ENCODE data around the gene GINS2.

GINS2 gene

DNA sequence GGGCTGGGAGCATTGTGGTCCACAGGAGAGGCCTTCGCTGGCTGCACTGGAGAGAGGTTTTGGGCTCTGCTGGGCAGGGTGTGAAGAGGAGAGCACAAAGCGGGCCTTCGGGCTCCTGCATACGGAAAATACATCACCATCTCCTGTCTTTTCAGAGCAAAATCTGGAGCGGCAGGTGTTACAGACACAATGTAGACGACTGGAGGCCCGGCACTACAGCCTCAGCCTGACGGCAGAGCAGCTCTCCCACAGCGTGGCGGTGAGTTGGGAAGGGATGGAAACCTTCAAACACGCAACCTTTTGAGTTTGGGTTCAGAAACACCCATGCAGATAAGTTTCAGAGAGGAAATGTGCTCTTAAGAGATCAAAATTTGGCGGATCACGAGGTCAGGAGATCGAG, 17.9 kb downstream of the GINS2 start:
- H2AFZ ChIP-seq (ENCODE audit: low read depth, low read length) = no peak overlapping the region
- H3K14ac ChIP-seq (ENCODE audit: low read length in 2 of 2) = no peak overlapping the region
- H3K27me3 ChIP-seq (ENCODE audit: control insufficient read depth in 1 of 2, insufficient read depth in 1 of 2, low read length in 2 of 2) = no peaks in the 10 kb centered on the region
- H3K4me2 ChIP-seq (ENCODE audit: low read length, poor library complexity, severe bottlenecking) = no peak overlapping the region
- no peak overlapping the region for H2AK5ac ChIP-seq (ENCODE audit: low read length, severe bottlenecking)
- peaks cover 9% of the 10 kb centered on the region for H3K79me1 ChIP-seq (replicated peaks; ENCODE audit: low read length, poor library complexity, severe bottlenecking)
- H3K9ac ChIP-seq (ENCODE audit: low read length) = no peak overlapping the region
- no peaks in the 10 kb centered on the region for H3K9me3 ChIP-seq (ENCODE audit: control insufficient read depth, low read length)
- no peak for DNase-seq
- H3K23ac ChIP-seq (ENCODE audit: low read length in 2 of 2) = no peak overlapping the region
- no peak overlapping the region for H2BK15ac ChIP-seq (ENCODE audit: low read depth, poor library complexity, severe bottlenecking)
- no peak overlapping the region for H4K8ac ChIP-seq (ENCODE audit: low read length)
- WGBS = 94% methylated on average over 14 of the region's 14 CpGs
- H3K27ac ChIP-seq (ENCODE audit: low read length, poor library complexity, severe bottlenecking) = no peak overlapping the region
- no peak overlapping the region for H2BK5ac ChIP-seq (ENCODE audit: low read depth, low read length, poor library complexity, severe bottlenecking)
- no peak overlapping the region for H3K18ac ChIP-seq (ENCODE audit: low read depth in 1 of 2, low read length in 2 of 2)
- H4K91ac ChIP-seq (ENCODE audit: low read length) = no peak overlapping the region
- H3K36me3 ChIP-seq (ENCODE audit: control insufficient read depth in 1 of 2, insufficient read depth in 2 of 2, low read depth in 1 of 2, low read length in 2 of 2) = peaks cover 60 to 97% of the 10 kb centered on the region in 2 experiments
- no peak overlapping the region for H2BK120ac ChIP-seq (ENCODE audit: low read depth, low read length)
- no peak overlapping the region for H3K4me3 ChIP-seq (ENCODE audit: insufficient read depth in 1 of 2, low read depth in 1 of 2, low read length in 2 of 2)
- H2BK12ac ChIP-seq (ENCODE audit: low read length in 2 of 2) = no peak overlapping the region
- peaks cover 7% of the 10 kb centered on the region for H3K4me1 ChIP-seq (ENCODE audit: control insufficient read depth, insufficient read depth, low read depth, low read length)
- H3K4ac ChIP-seq (ENCODE audit: low read depth in 1 of 2, low read length in 2 of 2) = no peak overlapping the region

- H2BK12ac ChIP-seq (ENCODE audit: low read length in 2 of 2) = no peak overlapping the region
- no peak overlapping the region for H3K4me2 ChIP-seq (ENCODE audit: low read length, poor library complexity, severe bottlenecking)
- no peak overlapping the region for H3K4me3 ChIP-seq (ENCODE audit: insufficient read depth in 1 of 2, low read depth in 1 of 2, low read length in 2 of 2)
- whole genome bisulfite sequencing = 98% methylated on average over 10 of the region's 10 CpGs
- no peak overlapping the region for H2BK5ac ChIP-seq (ENCODE audit: low read depth, low read length, poor library complexity, severe bottlenecking)
- DNase-seq = no peak
- no peaks in the 10 kb centered on the region for H3K9me3 ChIP-seq (ENCODE audit: control insufficient read depth, low read length)
- no peak overlapping the region for H2AFZ ChIP-seq (ENCODE audit: low read depth, low read length)
- no peak overlapping the region for H4K91ac ChIP-seq (ENCODE audit: low read length)
- peaks cover 6% of the 10 kb centered on the region for H3K79me1 ChIP-seq (replicated peaks; ENCODE audit: low read length, poor library complexity, severe bottlenecking)
- peak overlapping the region in 1 of 2 experiments; percentile 23 for H3K23ac ChIP-seq (ENCODE audit: low read length in 2 of 2)
- H3K36me3 ChIP-seq (ENCODE audit: control insufficient read depth in 1 of 2, insufficient read depth in 2 of 2, low read depth in 1 of 2, low read length in 2 of 2) = peaks cover 72 to 97% of the 10 kb centered on the region in 2 experiments
- H3K14ac ChIP-seq (ENCODE audit: low read length in 2 of 2) = no peak overlapping the region
- no peaks in the 10 kb centered on the region for H3K27me3 ChIP-seq (ENCODE audit: control insufficient read depth in 1 of 2, insufficient read depth in 1 of 2, low read length in 2 of 2)
- H3K4ac ChIP-seq (ENCODE audit: low read depth in 1 of 2, low read length in 2 of 2) = no peak overlapping the region
- H2BK15ac ChIP-seq (ENCODE audit: low read depth, poor library complexity, severe bottlenecking) = no peak overlapping the region
- no peak overlapping the region for H2BK120ac ChIP-seq (ENCODE audit: low read depth, low read length)
- no peak overlapping the region for H4K8ac ChIP-seq (ENCODE audit: low read length)
- H2AK5ac ChIP-seq (ENCODE audit: low read length, severe bottlenecking) = no peak overlapping the region
- no peak overlapping the region for H3K18ac ChIP-seq (ENCODE audit: low read depth in 1 of 2, low read length in 2 of 2)
- no peak overlapping the region for H3K27ac ChIP-seq (ENCODE audit: low read length, poor library complexity, severe bottlenecking)
- H3K9ac ChIP-seq (ENCODE audit: low read length) = no peak overlapping the region
- peaks cover 4% of the 10 kb centered on the region for H3K4me1 ChIP-seq (ENCODE audit: control insufficient read depth, insufficient read depth, low read depth, low read length)
These were observed 19.9 kb downstream of the GINS2 start for GRCh38 chr16:85668676-85669424.

GRCh38 chr16:85667841-85668413, 20.8 kb downstream of the GINS2 start:
- no peak overlapping the region for H3K4me3 ChIP-seq (ENCODE audit: insufficient read depth in 1 of 2, low read depth in 1 of 2, low read length in 2 of 2)
- peaks cover 80 to 98% of the 10 kb centered on the region in 2 experiments for H3K36me3 ChIP-seq (ENCODE audit: control insufficient read depth in 1 of 2, insufficient read depth in 2 of 2, low read depth in 1 of 2, low read length in 2 of 2)
- no peak overlapping the region for H3K4ac ChIP-seq (ENCODE audit: low read depth in 1 of 2, low read length in 2 of 2)
- no peak overlapping the region for H3K23ac ChIP-seq (ENCODE audit: low read length in 2 of 2)
- no peak overlapping the region for H3K18ac ChIP-seq (ENCODE audit: low read depth in 1 of 2, low read length in 2 of 2)
- no peak overlapping the region for H2BK120ac ChIP-seq (ENCODE audit: low read depth, low read length)
- H3K4me1 ChIP-seq (ENCODE audit: control insufficient read depth, insufficient read depth, low read depth, low read length) = peaks cover 4% of the 10 kb centered on the region
- H3K27ac ChIP-seq (ENCODE audit: low read length, poor library complexity, severe bottlenecking) = no peak overlapping the region
- no peak overlapping the region for H2BK5ac ChIP-seq (ENCODE audit: low read depth, low read length, poor library complexity, severe bottlenecking)
- H4K91ac ChIP-seq (ENCODE audit: low read length) = no peak overlapping the region
- H2BK12ac ChIP-seq (ENCODE audit: low read length in 2 of 2) = no peak overlapping the region
- no peak overlapping the region for H3K4me2 ChIP-seq (ENCODE audit: low read length, poor library complexity, severe bottlenecking)
- no peak overlapping the region for H2AFZ ChIP-seq (ENCODE audit: low read depth, low read length)
- H3K14ac ChIP-seq (ENCODE audit: low read length in 2 of 2) = no peak overlapping the region
- no peak for DNase-seq
- WGBS = 96% methylated on average over 16 of the region's 16 CpGs
- H3K9ac ChIP-seq (ENCODE audit: low read length) = no peak overlapping the region
- no peak overlapping the region for H2BK15ac ChIP-seq (ENCODE audit: low read depth, poor library complexity, severe bottlenecking)
- H2AK5ac ChIP-seq (ENCODE audit: low read length, severe bottlenecking) = no peak overlapping the region
- H3K79me1 ChIP-seq (replicated peaks; ENCODE audit: low read length, poor library complexity, severe bottlenecking) = peaks cover 6% of the 10 kb centered on the region
- no peaks in the 10 kb centered on the region for H3K9me3 ChIP-seq (ENCODE audit: control insufficient read depth, low read length)
- H4K8ac ChIP-seq (ENCODE audit: low read length) = no peak overlapping the region
- H3K27me3 ChIP-seq (ENCODE audit: control insufficient read depth in 1 of 2, insufficient read depth in 1 of 2, low read length in 2 of 2) = no peaks in the 10 kb centered on the region

DNA sequence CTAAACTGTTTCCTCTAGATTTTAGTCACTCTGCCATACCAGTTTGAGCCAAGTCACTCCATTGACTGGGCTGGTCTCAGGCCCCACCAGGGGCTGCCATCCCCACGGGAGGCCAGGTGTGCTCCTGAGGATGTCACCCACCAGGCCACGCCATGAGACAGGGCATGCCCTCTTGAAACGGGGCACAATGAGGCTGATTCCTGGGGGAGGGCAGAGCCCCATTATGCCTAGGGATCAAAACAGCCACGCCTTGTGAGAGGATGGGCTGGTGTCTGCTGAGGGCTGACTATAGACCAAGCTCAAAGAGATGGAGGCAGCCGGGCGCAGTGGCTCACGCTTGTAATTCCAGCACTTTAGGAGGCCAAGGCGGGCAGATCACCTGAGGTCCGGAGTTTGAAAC, 21.5 kb downstream of the GINS2 start:
- Histone ChIP-seq H3K27me3 (ENCODE audit: control insufficient read depth in 1 of 2, insufficient read depth in 1 of 2, low read length in 2 of 2) (no peaks in the 10 kb centered on the region), H3K27ac (ENCODE audit: low read length, poor library complexity, severe bottlenecking) (no peak overlapping the region), H4K8ac (ENCODE audit: low read length) (no peak overlapping the region), H3K14ac (ENCODE audit: low read length in 2 of 2) (no peak overlapping the region), H3K18ac (ENCODE audit: low read depth in 1 of 2, low read length in 2 of 2) (no peak overlapping the region), H3K4me2 (ENCODE audit: low read length, poor library complexity, severe bottlenecking) (no peak overlapping the region), H3K23ac (ENCODE audit: low read length in 2 of 2) (no peak overlapping the region), H4K91ac (ENCODE audit: low read length) (no peak overlapping the region), H2BK120ac (ENCODE audit: low read depth, low read length) (no peak overlapping the region), H2BK5ac (ENCODE audit: low read depth, low read length, poor library complexity, severe bottlenecking) (no peak overlapping the region), H2AFZ (ENCODE audit: low read depth, low read length) (no peak overlapping the region), H2BK15ac (ENCODE audit: low read depth, poor library complexity, severe bottlenecking) (no peak overlapping the region), H2BK12ac (ENCODE audit: low read length in 2 of 2) (no peak overlapping the region), H3K9me3 (ENCODE audit: control insufficient read depth, low read length) (no peaks in the 10 kb centered on the region), H2AK5ac (ENCODE audit: low read length, severe bottlenecking) (no peak overlapping the region), H3K79me1 (replicated peaks; ENCODE audit: low read length, poor library complexity, severe bottlenecking) (peaks cover 10% of the 10 kb centered on the region), H3K4ac (ENCODE audit: low read depth in 1 of 2, low read length in 2 of 2) (no peak overlapping the region), H3K36me3 (ENCODE audit: control insufficient read depth in 1 of 2, insufficient read depth in 2 of 2, low read depth in 1 of 2, low read length in 2 of 2) (peaks cover 82 to 98% of the 10 kb centered on the region in 2 experiments), H3K4me3 (ENCODE audit: insufficient read depth in 1 of 2, low read depth in 1 of 2, low read length in 2 of 2) (no peak overlapping the region), H3K4me1 (ENCODE audit: control insufficient read depth, insufficient read depth, low read depth, low read length) (peaks cover 4% of the 10 kb centered on the region), H3K9ac (ENCODE audit: low read length) (no peak overlapping the region)
- 96% methylated on average over 9 of the region's 9 CpGs for WGBS
- DNase-seq = no peak
